Measurements from ENCODE around the gene CDH13. TPM values are rescaled to one million over a fixed set of nuclear protein-coding genes. Genes with fewer than 3 reads are reported as not detected.

The CDH13 gene
- total RNA-seq, 1 donor from 2014 or later: 161 TPM

DNA sequence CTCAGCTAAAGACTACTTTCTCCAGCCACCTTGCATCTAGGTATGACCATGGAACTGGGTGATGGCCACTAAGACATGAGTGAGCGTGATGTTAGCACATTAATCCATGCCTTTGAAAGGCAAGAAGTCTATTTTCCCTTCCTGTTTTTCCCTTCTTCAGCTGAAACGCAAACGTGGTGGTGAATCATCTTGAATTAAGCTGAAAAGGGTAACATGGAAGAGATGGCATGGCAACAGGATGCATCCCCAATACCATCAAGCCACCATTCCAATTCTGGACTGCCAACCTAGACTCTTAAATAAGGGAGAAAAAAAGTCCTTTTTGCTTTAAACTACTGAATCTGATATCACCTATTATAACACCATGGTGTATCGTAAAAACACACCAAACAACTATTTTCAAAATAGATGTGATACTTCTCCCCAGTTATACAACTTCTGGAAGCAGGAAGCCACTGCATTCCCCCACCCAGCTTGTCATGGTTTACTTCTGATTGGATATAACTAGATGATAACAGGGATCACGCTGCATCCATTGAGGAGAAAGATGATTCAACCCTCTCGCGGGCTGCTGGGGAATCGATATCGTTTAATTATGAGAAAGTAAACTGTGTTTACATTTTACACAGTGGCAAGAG lies 368.6 kb downstream of the CDH13 start:
- intact Hi-C loops (cut with micrococcal nuclease): no loop called here
- Histone ChIP-seq H3K27me3 (ENCODE audit: low read depth) (no peaks in the 10 kb centered on the region), H3K4me3 (peak overlapping the region; percentile 39), H3K9me3 (replicated peaks) (no peaks in the 10 kb centered on the region), H3K4me1 (peaks cover 28% of the 10 kb centered on the region), H3K36me3 (no peaks in the 10 kb centered on the region), H3K27ac (replicated peaks) (peak overlapping the region; percentile 72)
- no peak for DNase-seq
- TF ChIP-seq, protein P1, sequence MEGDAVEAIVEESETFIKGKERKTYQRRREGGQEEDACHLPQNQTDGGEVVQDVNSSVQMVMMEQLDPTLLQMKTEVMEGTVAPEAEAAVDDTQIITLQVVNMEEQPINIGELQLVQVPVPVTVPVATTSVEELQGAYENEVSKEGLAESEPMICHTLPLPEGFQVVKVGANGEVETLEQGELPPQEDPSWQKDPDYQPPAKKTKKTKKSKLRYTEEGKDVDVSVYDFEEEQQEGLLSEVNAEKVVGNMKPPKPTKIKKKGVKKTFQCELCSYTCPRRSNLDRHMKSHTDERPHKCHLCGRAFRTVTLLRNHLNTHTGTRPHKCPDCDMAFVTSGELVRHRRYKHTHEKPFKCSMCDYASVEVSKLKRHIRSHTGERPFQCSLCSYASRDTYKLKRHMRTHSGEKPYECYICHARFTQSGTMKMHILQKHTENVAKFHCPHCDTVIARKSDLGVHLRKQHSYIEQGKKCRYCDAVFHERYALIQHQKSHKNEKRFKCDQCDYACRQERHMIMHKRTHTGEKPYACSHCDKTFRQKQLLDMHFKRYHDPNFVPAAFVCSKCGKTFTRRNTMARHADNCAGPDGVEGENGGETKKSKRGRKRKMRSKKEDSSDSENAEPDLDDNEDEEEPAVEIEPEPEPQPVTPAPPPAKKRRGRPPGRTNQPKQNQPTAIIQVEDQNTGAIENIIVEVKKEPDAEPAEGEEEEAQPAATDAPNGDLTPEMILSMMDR (IDR thresholded peaks at IDR 0.05; ENCODE audit: borderline replicate concordance): no peak

DNA sequence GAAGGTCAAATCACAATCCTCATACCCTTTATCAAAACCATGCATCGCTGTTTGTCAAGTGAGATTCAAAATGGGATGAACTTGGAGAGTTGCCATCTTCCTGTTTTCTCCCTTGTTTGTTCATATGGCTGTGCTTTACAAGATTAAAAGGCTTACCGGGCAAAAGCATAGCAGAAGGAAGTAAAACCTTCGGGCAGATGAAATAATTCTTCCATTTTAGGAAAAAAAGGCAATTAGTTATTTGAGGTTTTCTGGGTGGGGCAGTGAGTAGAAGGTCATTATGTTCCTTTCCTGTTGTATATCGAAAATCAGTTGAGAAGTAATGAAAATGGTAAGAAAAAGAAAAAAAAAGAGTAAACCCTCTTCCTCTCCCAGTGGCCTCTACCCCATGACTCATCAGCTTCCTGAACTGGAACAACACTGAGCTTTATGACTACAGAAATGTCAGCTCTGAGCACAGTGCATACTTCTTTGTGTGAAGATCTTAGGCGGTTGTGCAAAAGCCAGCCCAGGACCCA lies 369.2 kb downstream of the CDH13 start:
- H3K4me1 ChIP-seq: peaks cover 28% of the 10 kb centered on the region
- H3K4me3 ChIP-seq: peak overlapping the region; percentile 39
- no peaks in the 10 kb centered on the region for H3K36me3 ChIP-seq
- intact Hi-C loops (cut with micrococcal nuclease): no loop called here
- H3K9me3 ChIP-seq (replicated peaks): no peaks in the 10 kb centered on the region
- H3K27ac ChIP-seq (replicated peaks): peak overlapping the region; percentile 72
- TF ChIP-seq, protein P1 (IDR thresholded peaks at IDR 0.05; ENCODE audit: borderline replicate concordance): no peak
- H3K27me3 ChIP-seq (ENCODE audit: low read depth): no peaks in the 10 kb centered on the region
- DNase-seq: no peak

DNA sequence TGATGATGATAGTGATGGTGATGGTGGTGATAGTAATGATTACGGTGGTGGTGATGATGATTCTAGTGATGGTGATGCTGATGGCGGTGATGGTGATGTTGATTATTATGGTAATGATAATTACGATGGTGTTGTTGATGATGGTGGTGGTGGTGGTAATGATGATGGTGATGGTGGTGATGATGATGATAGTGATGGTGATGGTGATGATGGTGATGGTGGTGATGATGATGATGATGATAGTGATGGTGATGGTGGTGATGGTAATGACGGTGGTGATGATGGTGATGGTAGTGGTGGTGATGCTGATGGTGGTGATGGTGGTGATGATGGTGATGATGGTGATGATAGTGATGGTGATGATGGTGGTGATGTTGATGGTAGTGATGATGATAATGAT lies 370.0 kb downstream of the CDH13 start:
- peak overlapping the region; percentile 72 for H3K27ac ChIP-seq (replicated peaks)
- peaks cover 28% of the 10 kb centered on the region for H3K4me1 ChIP-seq
- H3K36me3 ChIP-seq: no peaks in the 10 kb centered on the region
- intact Hi-C loops (cut with micrococcal nuclease): no loop called here
- TF ChIP-seq, protein P1 (IDR thresholded peaks at IDR 0.05; ENCODE audit: borderline replicate concordance): no peak
- H3K27me3 ChIP-seq (ENCODE audit: low read depth): no peaks in the 10 kb centered on the region
- no peak overlapping the region for H3K4me3 ChIP-seq
- no peak for DNase-seq
- no peaks in the 10 kb centered on the region for H3K9me3 ChIP-seq (replicated peaks)

DNA sequence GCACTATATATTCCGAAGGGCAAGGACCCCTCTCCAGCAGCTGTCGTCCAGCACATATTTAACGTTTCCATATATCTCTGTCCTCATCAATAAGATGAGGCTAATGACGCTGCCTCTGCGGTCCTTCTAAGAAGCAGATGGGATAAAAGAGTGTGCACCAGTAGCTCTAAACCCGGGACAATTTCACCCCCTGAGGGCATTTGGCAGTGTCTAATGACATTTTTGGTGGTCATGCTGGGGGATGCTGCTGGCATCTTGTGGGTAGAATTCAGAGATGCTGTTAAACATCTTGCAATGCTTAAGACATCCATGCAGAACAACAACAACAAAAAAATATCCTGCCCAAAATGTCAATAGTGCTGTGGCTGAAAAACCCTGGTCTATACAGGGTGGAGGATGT lies 372.9 kb downstream of the CDH13 start:
- DNase-seq: no peak
- Histone ChIP-seq H3K36me3 (no peaks in the 10 kb centered on the region), H3K27me3 (ENCODE audit: low read depth) (no peaks in the 10 kb centered on the region), H3K9me3 (replicated peaks) (no peaks in the 10 kb centered on the region), H3K4me3 (no peak overlapping the region), H3K4me1 (peaks cover 44% of the 10 kb centered on the region), H3K27ac (replicated peaks) (no peak overlapping the region)
- TF ChIP-seq, protein P1 (IDR thresholded peaks at IDR 0.05; ENCODE audit: borderline replicate concordance): no peak
- intact Hi-C loops (cut with micrococcal nuclease): no loop called here

DNA sequence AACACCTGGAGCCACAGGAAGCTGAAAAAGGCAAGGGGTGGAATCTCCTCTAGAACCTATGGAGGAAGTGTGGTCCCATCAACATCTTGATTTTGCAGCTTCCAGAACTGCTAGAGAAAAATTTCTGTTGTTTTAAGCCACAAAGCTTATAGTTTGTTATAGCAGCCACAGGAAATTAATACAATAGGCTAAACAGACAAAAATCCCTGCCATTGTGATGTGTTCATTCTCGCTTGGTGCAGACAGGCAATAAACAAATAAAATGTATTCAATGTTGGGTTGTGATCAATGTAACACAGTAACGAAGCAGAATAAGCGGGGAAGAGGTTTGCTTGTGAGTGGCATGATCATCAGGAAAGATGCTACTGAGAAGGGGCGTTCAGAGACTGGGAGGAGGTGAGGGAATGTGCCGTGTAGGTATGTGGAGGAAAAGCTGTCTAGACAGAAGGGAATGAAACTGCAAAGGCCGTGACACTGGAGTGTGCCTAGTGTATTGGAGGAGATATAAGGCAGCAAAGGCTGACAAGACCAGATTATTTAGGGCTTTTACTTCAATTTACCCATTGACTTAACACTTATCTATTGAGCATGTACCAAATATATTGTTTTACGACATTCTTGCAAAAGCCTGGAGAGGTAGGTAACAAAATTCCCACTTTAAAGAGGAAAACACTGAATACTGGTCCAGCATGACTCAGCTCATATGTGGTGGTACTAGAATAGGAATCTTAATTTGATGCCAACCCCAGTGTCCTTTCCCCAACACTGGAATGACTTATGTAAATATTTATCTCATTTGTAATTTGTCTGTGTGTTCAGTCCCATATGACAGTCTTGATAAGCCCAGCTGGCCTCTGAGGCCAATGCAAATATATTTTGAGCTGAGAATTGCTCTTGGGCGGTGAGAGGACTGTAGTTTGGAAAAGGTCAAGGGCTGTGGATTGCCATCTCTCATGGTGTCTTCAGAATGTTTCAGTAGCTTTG lies 375.9 kb downstream of the CDH13 start:
- H3K27ac ChIP-seq (replicated peaks): no peak overlapping the region
- intact Hi-C loops (cut with micrococcal nuclease): no loop called here

More for the DNA sequence above, 375.9 kb downstream of the CDH13 start:
- Histone ChIP-seq H3K36me3 (no peaks in the 10 kb centered on the region), H3K4me1 (peaks cover 31% of the 10 kb centered on the region), H3K27me3 (ENCODE audit: low read depth) (no peaks in the 10 kb centered on the region), H3K4me3 (no peak overlapping the region), H3K9me3 (replicated peaks) (no peaks in the 10 kb centered on the region)
- TF ChIP-seq, protein P1 (IDR thresholded peaks at IDR 0.05; ENCODE audit: borderline replicate concordance): no peak
- no peak for DNase-seq

Data from left ventricle myocardium inferior (tissue), 1 donor.